Stimulated activated CD8-positive, alpha-beta memory T cell treated with anti-CD3 and anti-CD28 coated beads, Interleukin-4, amount 100 ng/mL, for 24 hours (primary cell): Measurements from ENCODE around the gene CRLF3.
"Not testable (repeated sequence)": the region's sequence is repeated elsewhere in the genome, so short reads cannot be mapped to it uniquely, and the experiment has no call there.

Experiments used
- DNase-seq: peaks from one replicate; pipeline ENCODE4 v3.0.0-alpha.2; 2020; ENCODE audit warnings: low read depth

The CRLF3 gene

GRCh38 chr17:30824356-30825145 is at the start of gene CRLF3:
CRLF3 (minus strand) TSS chr17:30824692; CDS start chr17:30824651, 41 bp downstream.
- DNase-seq, result peak; percentile 83

- no peak for DNase-seq
Observed at GRCh38 chr17:30869005-30869404, 44.5 kb upstream of the CRLF3 start.

GRCh38 chr17:30864636-30865035 is 40.1 kb upstream of the CRLF3 start:
- DNase-seq, result no peak

- no peak for DNase-seq
Observed at GRCh38 chr17:30858556-30859250, 34.2 kb upstream of the CRLF3 start.

GRCh38 chr17:30854146-30854545 is 29.7 kb upstream of the CRLF3 start:
- no peak for DNase-seq

GRCh38 chr17:30848021-30848420 is 23.5 kb upstream of the CRLF3 start:
- no peak for DNase-seq

- no peak for DNase-seq
Observed at GRCh38 chr17:30840771-30841170, 16.3 kb upstream of the CRLF3 start.

GRCh38 chr17:30838202-30838807 is 13.8 kb upstream of the CRLF3 start:
- DNase-seq, result no peak

GRCh38 chr17:30832438-30833124 is 8.1 kb upstream of the CRLF3 start:
- DNase-seq, result no peak

GRCh38 chr17:30831663-30832437 is 7.4 kb upstream of the CRLF3 start, which contains the start of gene ATAD5:
ATAD5 (plus strand) TSS chr17:30831966; CDS start chr17:30832348, 382 bp downstream.
- peak; percentile 87 for DNase-seq

- DNase-seq, result no peak
Observed at GRCh38 chr17:30831257-30831656, 6.8 kb upstream of the CRLF3 start.

- DNase-seq, result no peak
Observed at GRCh38 chr17:30829022-30829421, 4.5 kb upstream of the CRLF3 start.

GRCh38 chr17:30827082-30827481 is 2.6 kb upstream of the CRLF3 start:
- no peak for DNase-seq

- no peak for DNase-seq
Observed at GRCh38 chr17:30824002-30824355, 513 bp downstream of the CRLF3 start.

GRCh38 chr17:30823421-30823820 is 1.1 kb downstream of the CRLF3 start:
- DNase-seq, result no peak

- DNase-seq, result not testable (repeated sequence)
Observed at GRCh38 chr17:30822919-30823318, 1.6 kb downstream of the CRLF3 start.

- DNase-seq, result no peak
Observed at GRCh38 chr17:30821871-30822723, 2.4 kb downstream of the CRLF3 start.

- no peak for DNase-seq
Observed at GRCh38 chr17:30819971-30820705, 4.4 kb downstream of the CRLF3 start.

- DNase-seq, result no peak
Observed at GRCh38 chr17:30816165-30816564, 8.3 kb downstream of the CRLF3 start.

- DNase-seq, result not testable (repeated sequence)
Observed at GRCh38 chr17:30814860-30815259, 9.6 kb downstream of the CRLF3 start.
